GM12878 (cell line): ENCODE results near the gene PRDM15. TPM values are rescaled to one million over a fixed set of nuclear protein-coding genes. Genes with fewer than 3 reads are reported as not detected.

Experiments used
- BHLHE40 ChIP-seq, 2 experiments: fragments of 450-650 bp in 1 of 2; IDR thresholded peaks; 2 replicates each; pipeline ENCODE4 v1.6.1; 2011 to 2017; ENCODE audit warnings: low read depth in 2 of 2, borderline replicate concordance in 1 of 2, improper control_type of control experiment in 1 of 2, low read length in 1 of 2, mild to moderate bottlenecking in 1 of 2
- E2F8 ChIP-seq: fragments of 450-650 bp; IDR thresholded peaks from 2 replicates; pipeline ENCODE4 v1.6.1; 2018; ENCODE audit warnings: mild to moderate bottlenecking, low read depth, moderate library complexity; ENCODE audit not compliant: partially characterized antibody
- EP300 ChIP-seq, 2 experiments: fragments of 150-350 bp in 1 of 2; IDR thresholded peaks; 2 replicates each; pipeline ENCODE4 v1.6.1; 2011 to 2012; ENCODE audit warnings: low read depth in 2 of 2, low read length in 2 of 2, borderline replicate concordance in 1 of 2, improper control_type of control experiment in 1 of 2, inconsistent platforms in 1 of 2; ENCODE audit not compliant: control insufficient read depth in 1 of 2
- MAX ChIP-seq: IDR thresholded peaks from 2 replicates; pipeline ENCODE4 v1.6.1; 2012; ENCODE audit warnings: low read depth, low read length, improper control_type of control experiment
- POLR2AphosphoS5 ChIP-seq: IDR thresholded peaks from 2 replicates; pipeline ENCODE4 v1.6.1; 2011; ENCODE audit warnings: mild to moderate bottlenecking, low read length, inconsistent platforms
- TCF7 ChIP-seq: IDR thresholded peaks from 2 replicates; pipeline ENCODE4 v1.6.1; 2014; ENCODE audit warnings: antibody characterized with exemption, borderline replicate concordance
- ZBTB40 ChIP-seq: fragments of 450-650 bp; IDR thresholded peaks from 2 replicates; pipeline ENCODE4 v1.6.1; 2016; ENCODE audit warnings: mild to moderate bottlenecking, moderate library complexity, borderline replicate concordance
- polyA plus RNA-seq, 11 experiments: library from polyadenylated mRNA; depleted of rRNA in 4 of 11; unstranded in 6 of 11; stranded (reverse) in 5 of 11; fragments of >200 nt; fragmentation: Nextera tagmentation in 4 of 11; fragmentation: Illumina TruSeq in 1 of 11; extraction: Ambion mirVana in 4 of 11; extraction: Trizol in 1 of 11; gene quantifications; 1 replicate in 1 of 11; 2 replicates in 10 of 11; pipeline versions ENCODE4 v1.2.1 to v1.2.3, GENCODE V29; 2011 to 2016; ENCODE audit warnings: inconsistent platforms in 2 of 11, missing spikeins in 2 of 11, low read depth in 1 of 11
- total RNA-seq, 4 experiments: library from RNA; depleted of rRNA in 3 of 4; stranded (reverse); fragments of >200 nt in 3 of 4; fragmentation: Illumina TruSeq in 1 of 4; extraction: Trizol in 1 of 4; gene quantifications; 2 replicates each; pipeline versions ENCODE4 v1.2.1 to v1.2.3, GENCODE V29; 2013 to 2021

The PRDM15 gene
- total and polyA plus RNA-seq, 10 of the 15 experiments (the other 5 are each of a cell fraction or from before 2014, with no cell fraction given), result 2.2 to 16.0 (median 8.6) TPM

GRCh38 chr21:41917531-41917930, 38.4 kb upstream of the PRDM15 start (continued):
- TF ChIP-seq BHLHE40 (IDR thresholded peaks at IDR 0.05; ENCODE audit: borderline replicate concordance in 1 of 2, low read depth in 2 of 2, low read length in 1 of 2), result no peak
- no peak for TF ChIP-seq EP300 (IDR thresholded peaks at IDR 0.05; ENCODE audit: borderline replicate concordance in 1 of 2, control insufficient read depth in 1 of 2, low read depth in 2 of 2, low read length in 2 of 2)
- TF ChIP-seq E2F8, result no peak
- no peak for TF ChIP-seq ZBTB40
- no peak for TF ChIP-seq POLR2AphosphoS5
- no peak for TF ChIP-seq MAX
- TF ChIP-seq TCF7, result no peak
